OCI-LY7 (cell line): ENCODE data around the gene COL23A1.

ENCODE experiments used
- CTCF ChIP-seq: fragments of 200-600 bp; sonication (generic); conservative IDR thresholded peaks from 2 replicates; pipeline ENCODE4 v1.5.1; 2014; ENCODE audit warnings: mild to moderate bottlenecking, antibody characterized with exemption, low read length, moderate library complexity, mixed read lengths
- EZH2phosphoT487 ChIP-seq: fragments of 200-600 bp; sonication (generic); IDR thresholded peaks from 2 replicates; pipeline ENCODE4 v1.6.1; 2018; ENCODE audit warnings: low read depth, borderline replicate concordance, mild to moderate bottlenecking, mixed run types, antibody characterized with exemption, low read length, moderate library complexity, mixed read lengths

GRCh38 chr5:178313316-178313715, 276.9 kb downstream of the COL23A1 start:
- TF ChIP-seq CTCF (no peak), EZH2phosphoT487 (no peak)
